ENCODE data around the gene ZBTB45.

ZBTB45 gene

GRCh38 chr19:58519355-58520256 lies at the start of gene ZBTB45:
TSS of gene ZBTB45 (minus strand) at chr19:58519810. CDS start at chr19:58517673, 2,137 bp downstream.
- peak; percentile 89 for DNase-seq (ENCODE audit: extremely low read depth, low read depth)
- peak; percentile 72 for TF ChIP-seq CTCF (IDR thresholded peaks at IDR 0.05; ENCODE audit: low read depth, low read length)

- no peak for TF ChIP-seq CTCF (IDR thresholded peaks at IDR 0.05; ENCODE audit: low read depth, low read length)
- DNase-seq (ENCODE audit: extremely low read depth, low read depth) = no peak
These were observed 49.0 kb upstream of the ZBTB45 start for GRCh38 chr19:58568453-58569130.

GRCh38 chr19:58566989-58567388 lies 47.4 kb upstream of the ZBTB45 start:
- TF ChIP-seq CTCF (IDR thresholded peaks at IDR 0.05; ENCODE audit: low read depth, low read length) = no peak
- no peak for DNase-seq (ENCODE audit: extremely low read depth, low read depth)

- DNase-seq (ENCODE audit: extremely low read depth, low read depth) = no peak
- TF ChIP-seq CTCF (IDR thresholded peaks at IDR 0.05; ENCODE audit: low read depth, low read length) = no peak
These were observed 44.2 kb upstream of the ZBTB45 start for GRCh38 chr19:58563823-58564222.

GRCh38 chr19:58563034-58563573 lies 43.5 kb upstream of the ZBTB45 start:
- TF ChIP-seq CTCF (IDR thresholded peaks at IDR 0.05; ENCODE audit: low read depth, low read length) = no peak
- DNase-seq (ENCODE audit: extremely low read depth, low read depth) = no peak

- DNase-seq (ENCODE audit: extremely low read depth, low read depth) = no peak
- no peak for TF ChIP-seq CTCF (IDR thresholded peaks at IDR 0.05; ENCODE audit: low read depth, low read length)
These were observed 42.8 kb upstream of the ZBTB45 start for GRCh38 chr19:58562122-58563033.

All from AG09319 (cell line).